ENCODE data around the gene CCDC86. TPM values are rescaled to one million over a fixed set of nuclear protein-coding genes. Genes with fewer than 3 reads are reported as not detected.

CCDC86 gene
- total and polyA plus RNA-seq, 9 of the 15 experiments (the other 6 are each of a cell fraction or from before 2014, with no cell fraction given): 4.6 to 102 (median 25.2) TPM

DNA sequence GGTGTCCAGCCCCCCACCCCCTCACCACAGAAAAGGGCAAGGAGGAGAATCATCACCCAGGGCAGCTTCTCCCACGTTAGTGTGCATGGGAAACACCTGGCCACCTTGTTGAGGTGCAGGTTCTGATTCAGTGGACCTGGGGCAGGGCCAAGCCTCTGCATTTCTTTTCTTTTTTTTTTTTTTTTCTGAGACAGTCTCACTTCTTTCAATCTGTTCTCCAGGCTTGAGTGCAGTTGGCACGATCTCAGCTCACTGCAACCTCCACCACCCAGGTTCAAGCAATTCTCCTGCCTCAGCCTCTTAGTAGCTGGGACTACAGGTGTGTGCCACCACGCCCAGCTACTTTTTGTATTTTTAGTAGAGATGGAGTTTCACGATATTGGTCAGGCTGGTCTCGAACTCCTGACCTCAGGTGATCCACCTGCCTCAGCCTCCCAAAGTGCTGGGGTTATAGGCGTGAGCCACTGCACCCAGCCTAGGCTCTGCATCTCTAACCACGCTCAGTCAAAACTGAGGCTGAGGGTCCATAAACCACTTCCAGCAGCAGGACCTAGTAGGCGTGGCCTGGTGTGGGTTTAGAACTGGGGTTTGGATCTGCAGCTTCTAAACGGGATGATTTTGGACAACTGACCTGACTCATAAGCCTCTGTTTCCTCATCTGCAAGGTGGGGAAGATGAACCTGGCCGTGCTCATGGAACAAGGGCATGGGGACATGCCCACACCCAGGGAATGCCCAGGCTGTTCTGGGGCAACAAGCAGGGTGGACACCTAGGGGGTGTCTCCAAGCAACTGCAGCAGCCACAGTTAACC, 26.2 kb downstream of the CCDC86 start:
- ChIA-PET POLR2A (interaction anchor here (0.8 to 1.2 kb wide), 3 partner anchors 13 to 24 kb away, joined by 3 read pairs; partner anchors contain the start of gene PTGDR2), CTCF (ENCODE audit: low intra/inter-chr PET ratio) (no interaction called here)
- Histone ChIP-seq H3K4me3 (no peak overlapping the region), H4K20me1 (replicated peaks; ENCODE audit: control insufficient read depth, insufficient read depth, low read length) (no peaks in the 10 kb centered on the region; the same call in 1 of the 2 replicates), H3K36me3 (ENCODE audit: control insufficient read depth, insufficient read depth, low read length) (no peaks in the 10 kb centered on the region), H2AFZ (ENCODE audit: low read depth, low read length) (no peak overlapping the region), H3K9me1 (ENCODE audit: control insufficient read depth, insufficient read depth, low read length) (no peaks in the 10 kb centered on the region), H3K79me2 (ENCODE audit: control insufficient read depth, insufficient read depth, low read length) (no peaks in the 10 kb centered on the region), H3K4me2 (ENCODE audit: insufficient read depth, low read length) (no peak overlapping the region), H3K4me1 (replicated peaks in 1 of 2; ENCODE audit: control insufficient read depth in 2 of 2, insufficient read depth in 2 of 2, low read length in 2 of 2) (peaks cover 30 to 34% of the 10 kb centered on the region in 2 experiments), H3K9ac (ENCODE audit: insufficient read depth in 1 of 2, low read depth in 2 of 2, low read length in 2 of 2) (no peak overlapping the region), H3K27me3 (ENCODE audit: control insufficient read depth in 2 of 2, insufficient read depth in 2 of 2, low read length in 2 of 2) (no peaks in the 10 kb centered on the region), H3K27ac (ENCODE audit: extremely low read depth, low read depth, low read length) (no peak overlapping the region), H3K9me3 (replicated peaks; ENCODE audit: control insufficient read depth, insufficient read depth, low read depth, low read length) (no peaks in the 10 kb centered on the region)
- in situ Hi-C loops (cut with MboI): no loop called here
- intact Hi-C loops (cut with micrococcal nuclease): no loop called here
- no peak for DNase-seq (ENCODE audit: extremely low read depth in 1 of 4, low spot score in 3 of 4)
- no TSS peak for BruUV-seq (replicated peaks)
- ATAC-seq: no peak
- TF ChIP-seq NCOA4 (IDR thresholded peaks at IDR 0.05; ENCODE audit: partially characterized antibody) (no peak), ETV1 (tag; conservative IDR thresholded peaks at IDR 0.05; ENCODE audit: low read depth) (no peak), ZEB2 (IDR thresholded peaks at IDR 0.05) (no peak), ZNF384 (IDR thresholded peaks at IDR 0.05; ENCODE audit: low read depth, low read length) (no peak), NFIX (CRISPR knock-in tag; IDR thresholded peaks at IDR 0.05; ENCODE audit: low read depth) (no peak), ZNF165 (CRISPR knock-in tag; IDR thresholded peaks at IDR 0.05; ENCODE audit: borderline replicate concordance) (no peak), TEAD4 (IDR thresholded peaks at IDR 0.05; ENCODE audit: low read length) (no peak), TEAD4 (CRISPR knock-in tag; IDR thresholded peaks at IDR 0.05; ENCODE audit: borderline replicate concordance) (no peak), POLR2AphosphoS5 (IDR thresholded peaks at IDR 0.05; ENCODE audit: control insufficient read depth, insufficient read depth, low read depth, low read length) (no peak), ZNF778 (CRISPR knock-in tag; IDR thresholded peaks at IDR 0.05) (no peak), ZNF668 (CRISPR knock-in tag; IDR thresholded peaks at IDR 0.05) (no peak), MYNN (IDR thresholded peaks at IDR 0.05) (no peak), MYNN (CRISPR knock-in tag; IDR thresholded peaks at IDR 0.05) (no peak), PTRF (tag; IDR thresholded peaks at IDR 0.05) (no peak), RAD51 (IDR thresholded peaks at IDR 0.05; ENCODE audit: borderline replicate concordance, low read depth) (no peak), FOXK1 (CRISPR knock-in tag; IDR thresholded peaks at IDR 0.05; ENCODE audit: borderline replicate concordance) (no peak), RBFOX2 (IDR thresholded peaks at IDR 0.05; ENCODE audit: low read depth, low read length) (no peak), ZBTB2 (IDR thresholded peaks at IDR 0.05) (no peak)
- TF ChIP-seq, protein P1, sequence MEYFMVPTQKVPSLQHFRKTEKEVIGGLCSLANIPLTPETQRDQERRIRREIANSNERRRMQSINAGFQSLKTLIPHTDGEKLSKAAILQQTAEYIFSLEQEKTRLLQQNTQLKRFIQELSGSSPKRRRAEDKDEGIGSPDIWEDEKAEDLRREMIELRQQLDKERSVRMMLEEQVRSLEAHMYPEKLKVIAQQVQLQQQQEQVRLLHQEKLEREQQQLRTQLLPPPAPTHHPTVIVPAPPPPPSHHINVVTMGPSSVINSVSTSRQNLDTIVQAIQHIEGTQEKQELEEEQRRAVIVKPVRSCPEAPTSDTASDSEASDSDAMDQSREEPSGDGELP (CRISPR knock-in tag; IDR thresholded peaks at IDR 0.05; ENCODE audit: borderline replicate concordance): no peak
- TF ChIP-seq, protein P2, sequence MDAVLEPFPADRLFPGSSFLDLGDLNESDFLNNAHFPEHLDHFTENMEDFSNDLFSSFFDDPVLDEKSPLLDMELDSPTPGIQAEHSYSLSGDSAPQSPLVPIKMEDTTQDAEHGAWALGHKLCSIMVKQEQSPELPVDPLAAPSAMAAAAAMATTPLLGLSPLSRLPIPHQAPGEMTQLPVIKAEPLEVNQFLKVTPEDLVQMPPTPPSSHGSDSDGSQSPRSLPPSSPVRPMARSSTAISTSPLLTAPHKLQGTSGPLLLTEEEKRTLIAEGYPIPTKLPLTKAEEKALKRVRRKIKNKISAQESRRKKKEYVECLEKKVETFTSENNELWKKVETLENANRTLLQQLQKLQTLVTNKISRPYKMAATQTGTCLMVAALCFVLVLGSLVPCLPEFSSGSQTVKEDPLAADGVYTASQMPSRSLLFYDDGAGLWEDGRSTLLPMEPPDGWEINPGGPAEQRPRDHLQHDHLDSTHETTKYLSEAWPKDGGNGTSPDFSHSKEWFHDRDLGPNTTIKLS (IDR thresholded peaks at IDR 0.05; ENCODE audit: borderline replicate concordance, low read depth): no peak
- no peak for FAIRE-seq
- 48% methylated on average over 10 of the region's 10 CpGs for WGBS (ENCODE audit: insufficient coverage, low coverage, missing lambda C conversion rate)
